GM12873 (cell line): ENCODE results near the gene TEKT2.

Experiments
- TF ChIP-seq, protein P1 (sequence below): IDR thresholded peaks from 2 replicates; pipeline ENCODE4 v1.5.1; 2012; ENCODE audit warnings: low read depth, mild to moderate bottlenecking, moderate library complexity, low read length, control low read depth; ENCODE audit not compliant: insufficient read depth; ENCODE audit errors: missing control alignments

TEKT2 gene

GRCh38 chr1:36126005-36126716, 42.3 kb downstream of the TEKT2 start:
- TF ChIP-seq, protein P1, sequence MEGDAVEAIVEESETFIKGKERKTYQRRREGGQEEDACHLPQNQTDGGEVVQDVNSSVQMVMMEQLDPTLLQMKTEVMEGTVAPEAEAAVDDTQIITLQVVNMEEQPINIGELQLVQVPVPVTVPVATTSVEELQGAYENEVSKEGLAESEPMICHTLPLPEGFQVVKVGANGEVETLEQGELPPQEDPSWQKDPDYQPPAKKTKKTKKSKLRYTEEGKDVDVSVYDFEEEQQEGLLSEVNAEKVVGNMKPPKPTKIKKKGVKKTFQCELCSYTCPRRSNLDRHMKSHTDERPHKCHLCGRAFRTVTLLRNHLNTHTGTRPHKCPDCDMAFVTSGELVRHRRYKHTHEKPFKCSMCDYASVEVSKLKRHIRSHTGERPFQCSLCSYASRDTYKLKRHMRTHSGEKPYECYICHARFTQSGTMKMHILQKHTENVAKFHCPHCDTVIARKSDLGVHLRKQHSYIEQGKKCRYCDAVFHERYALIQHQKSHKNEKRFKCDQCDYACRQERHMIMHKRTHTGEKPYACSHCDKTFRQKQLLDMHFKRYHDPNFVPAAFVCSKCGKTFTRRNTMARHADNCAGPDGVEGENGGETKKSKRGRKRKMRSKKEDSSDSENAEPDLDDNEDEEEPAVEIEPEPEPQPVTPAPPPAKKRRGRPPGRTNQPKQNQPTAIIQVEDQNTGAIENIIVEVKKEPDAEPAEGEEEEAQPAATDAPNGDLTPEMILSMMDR = no peak

- TF ChIP-seq, protein P1 = no peak
Measured at GRCh38 chr1:36126797-36127500, 43.1 kb downstream of the TEKT2 start.

- TF ChIP-seq, protein P1 = no peak
Measured at GRCh38 chr1:36128126-36128904, 44.4 kb downstream of the TEKT2 start.

GRCh38 chr1:36128905-36129206, 45.0 kb downstream of the TEKT2 start:
- TF ChIP-seq, protein P1 = no peak

DNA sequence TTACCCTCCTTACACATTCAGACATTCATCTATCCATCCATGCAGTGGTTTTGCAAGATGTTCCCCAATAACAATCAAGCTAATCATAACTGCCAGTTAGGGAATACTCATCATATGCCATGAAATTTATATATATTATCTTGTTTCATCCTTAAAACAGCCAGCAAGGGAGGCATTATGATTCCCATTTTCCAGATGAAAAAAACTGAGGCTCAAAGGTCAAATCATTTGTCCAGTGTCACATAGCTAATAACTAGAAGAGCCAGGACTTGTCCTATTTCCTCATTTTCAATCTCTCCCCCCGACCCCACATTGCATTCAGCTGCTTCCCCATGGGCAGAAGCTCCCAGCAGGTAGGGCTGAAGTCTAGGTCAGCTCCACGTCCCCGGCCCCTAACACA, 48.1 kb downstream of the TEKT2 start:
- TF ChIP-seq, protein P1 = no peak

DNA sequence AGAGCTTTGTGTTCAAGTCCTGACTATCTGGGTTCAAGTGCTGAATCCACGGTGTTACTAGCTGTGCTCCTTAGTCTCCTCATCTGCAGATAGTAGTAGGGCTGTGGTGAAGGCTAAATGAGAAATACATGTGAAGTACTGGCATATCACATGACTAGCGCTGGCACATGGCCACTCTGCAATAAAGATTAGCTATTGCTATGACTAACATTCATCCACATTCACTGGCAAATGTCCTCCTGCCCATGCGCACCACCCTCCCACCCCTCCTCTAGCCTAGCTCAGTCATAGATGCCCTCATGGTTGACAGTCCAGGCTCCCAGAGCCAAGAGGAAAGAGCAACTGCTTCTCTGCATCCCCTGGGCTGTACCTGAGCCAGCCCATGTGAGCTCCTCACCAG, 49.6 kb downstream of the TEKT2 start:
- TF ChIP-seq, protein P1 = no peak

DNA sequence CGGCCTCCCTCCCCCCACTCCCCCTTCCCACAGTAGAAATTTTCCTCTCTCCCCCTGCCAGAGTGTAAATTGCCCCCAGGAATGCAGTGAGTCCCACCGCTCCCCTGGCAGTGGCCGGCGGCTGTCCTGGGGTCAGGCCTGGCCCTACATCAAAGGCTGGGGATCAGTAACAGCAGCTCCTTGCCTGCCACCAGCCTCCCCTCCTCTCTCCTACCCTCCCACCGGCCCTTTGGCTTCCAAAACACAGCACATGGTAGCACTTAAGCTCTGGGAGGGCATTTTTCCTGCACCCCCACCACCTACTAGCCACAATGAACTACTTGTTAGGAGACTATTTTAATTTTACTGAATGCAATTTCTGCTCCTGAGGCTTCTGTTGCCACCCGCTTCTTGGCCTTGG, 50.1 kb downstream of the TEKT2 start:
- TF ChIP-seq, protein P1 = no peak
